GM19324 (cell line): ENCODE results near the gene ATG13.

Experiments
- ATAC-seq: cut with Tn5 transposase; IDR thresholded peaks from one replicate; pipeline ENCODE4 v1.9.1; 2021; ENCODE audit warnings: mild to moderate bottlenecking, moderate library complexity; ENCODE audit not compliant: unreplicated experiment, low FRiP score

ATG13 gene

DNA sequence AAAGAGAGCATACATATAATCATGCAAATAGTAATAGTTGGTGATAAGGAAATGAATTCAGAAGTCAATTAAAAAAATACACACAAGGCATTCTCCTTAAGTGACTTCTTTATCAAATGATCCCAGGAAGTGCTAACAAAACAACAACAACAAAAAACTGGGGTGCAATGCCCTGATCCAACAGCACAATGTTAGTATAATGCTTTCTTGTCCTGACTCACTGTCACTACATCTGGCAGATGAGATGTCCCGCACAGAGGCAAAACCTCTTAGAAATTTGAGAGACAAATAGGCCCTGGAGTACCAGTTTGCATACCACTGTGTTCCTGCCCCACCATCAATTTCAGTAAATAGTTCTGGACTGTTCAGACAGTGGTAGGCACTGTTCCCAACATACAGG is 12.6 kb upstream of the ATG13 start:
- no peak for ATAC-seq

- no peak for ATAC-seq
Observed at GRCh38 chr11:46607516-46607915, 9.8 kb upstream of the ATG13 start.

DNA sequence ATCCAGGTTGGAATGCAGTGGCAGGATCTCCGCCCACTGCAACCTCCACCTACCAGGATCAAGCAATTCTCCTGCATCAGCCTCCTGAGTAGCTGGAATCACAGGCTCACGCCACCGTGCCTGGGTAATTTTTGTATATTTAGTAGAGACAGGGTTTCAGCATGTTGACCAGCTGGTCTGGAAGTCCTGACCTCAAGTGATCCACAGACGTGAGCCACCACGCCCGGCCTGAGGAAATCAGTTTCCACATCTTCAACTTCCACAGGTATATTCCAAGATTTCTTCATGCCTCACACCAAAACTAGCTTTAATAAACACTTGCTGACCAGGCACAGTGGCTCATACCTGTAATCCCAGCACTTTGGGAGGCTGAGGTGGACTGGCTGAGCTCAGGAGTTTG is 8.0 kb upstream of the ATG13 start:
- ATAC-seq, result no peak

GRCh38 chr11:46611526-46612304 is 5.6 kb upstream of the ATG13 start:
- ATAC-seq, result no peak

DNA sequence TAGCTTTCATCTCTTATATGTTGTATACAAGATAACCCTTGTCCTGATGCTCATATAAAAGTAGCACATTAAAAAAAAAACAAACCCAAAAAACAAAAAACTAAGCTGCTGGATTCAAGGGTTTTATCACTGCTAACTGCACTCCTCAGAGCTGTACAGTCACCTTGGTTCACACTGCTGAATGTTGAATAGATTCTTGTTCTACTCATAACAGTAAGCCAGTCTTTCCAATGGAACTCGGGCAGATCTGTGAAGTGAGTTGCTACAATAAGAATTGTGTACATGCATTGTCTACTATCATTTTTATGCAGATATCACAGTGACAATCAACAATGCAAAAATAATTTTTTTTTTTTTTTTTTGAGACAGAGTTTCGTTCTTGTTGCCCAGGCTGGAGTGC is 5.0 kb upstream of the ATG13 start:
- ATAC-seq, result no peak

DNA sequence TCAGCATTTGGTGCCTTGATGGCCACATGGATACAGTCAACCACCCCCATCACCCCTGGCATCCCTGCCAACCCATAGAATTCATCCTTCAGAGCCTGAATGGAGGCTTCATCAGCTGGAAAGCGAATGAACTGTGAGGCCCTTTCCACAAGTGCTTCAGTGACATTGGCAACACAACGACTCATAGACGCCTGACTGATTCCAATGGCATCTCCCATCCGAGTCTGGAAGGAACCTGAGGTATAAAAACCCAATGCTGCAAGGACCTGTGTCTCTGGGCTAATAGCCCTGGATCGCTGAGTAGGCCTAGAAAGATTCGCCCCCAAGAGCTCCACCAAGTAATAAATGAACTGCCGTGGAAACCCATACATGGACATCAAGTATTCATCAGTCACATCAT is 1.6 kb upstream of the ATG13 start:
- ATAC-seq, result no peak

DNA sequence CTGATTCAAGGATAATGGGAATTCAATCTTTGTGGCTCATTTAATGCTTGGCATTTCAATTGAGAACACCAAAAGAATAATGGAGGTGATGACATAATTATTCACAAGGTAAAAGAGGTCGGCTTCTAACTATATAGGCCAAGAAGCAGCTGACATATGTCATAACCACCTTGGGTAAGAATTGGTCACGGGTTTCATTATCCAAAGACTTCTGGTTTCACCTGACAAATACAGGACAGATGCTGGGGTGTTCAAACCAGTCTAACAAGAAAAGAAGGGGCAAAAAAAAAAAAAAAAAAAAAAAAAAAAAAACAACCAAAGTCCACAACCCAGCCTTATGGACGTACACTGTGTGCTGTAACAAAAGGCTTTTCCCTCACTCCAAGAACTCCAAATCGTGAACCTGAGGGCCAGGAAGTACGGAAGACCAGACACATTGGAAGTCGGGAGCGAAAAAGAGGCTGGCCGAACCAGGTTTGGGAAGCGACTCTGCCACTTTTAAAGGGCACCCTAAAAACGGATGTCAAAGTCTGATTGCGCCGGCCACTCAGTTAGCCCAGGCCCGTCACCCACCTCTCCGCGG is 711 bp upstream of the ATG13 start:
- ATAC-seq, result no peak

- ATAC-seq, result no peak
Observed at GRCh38 chr11:46617972-46618314, 590 bp downstream of the ATG13 start.

DNA sequence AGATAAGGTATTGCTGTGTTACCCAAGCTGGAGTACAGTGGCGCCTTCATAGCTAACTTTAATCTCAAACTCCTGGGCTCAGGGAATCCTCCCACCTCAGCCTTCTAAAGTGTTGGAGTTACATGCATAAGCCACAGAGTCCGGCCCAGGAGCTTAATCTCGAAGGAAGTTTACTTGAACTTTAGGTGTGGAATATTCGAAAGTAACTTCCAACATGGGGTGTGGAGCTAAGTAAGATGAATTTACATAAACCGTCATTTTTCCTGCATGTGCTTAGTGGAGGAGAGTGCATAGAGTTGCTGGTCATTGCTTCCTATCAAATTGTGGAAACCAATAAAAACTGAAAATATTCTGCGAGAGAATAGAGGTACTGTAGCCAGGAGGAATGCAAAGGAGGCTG is 1.5 kb downstream of the ATG13 start:
- ATAC-seq, result no peak

- ATAC-seq, result no peak
Observed at GRCh38 chr11:46625406-46625805, 8.1 kb downstream of the ATG13 start.

- ATAC-seq, result no peak
Observed at GRCh38 chr11:46628961-46629360, 11.6 kb downstream of the ATG13 start.

DNA sequence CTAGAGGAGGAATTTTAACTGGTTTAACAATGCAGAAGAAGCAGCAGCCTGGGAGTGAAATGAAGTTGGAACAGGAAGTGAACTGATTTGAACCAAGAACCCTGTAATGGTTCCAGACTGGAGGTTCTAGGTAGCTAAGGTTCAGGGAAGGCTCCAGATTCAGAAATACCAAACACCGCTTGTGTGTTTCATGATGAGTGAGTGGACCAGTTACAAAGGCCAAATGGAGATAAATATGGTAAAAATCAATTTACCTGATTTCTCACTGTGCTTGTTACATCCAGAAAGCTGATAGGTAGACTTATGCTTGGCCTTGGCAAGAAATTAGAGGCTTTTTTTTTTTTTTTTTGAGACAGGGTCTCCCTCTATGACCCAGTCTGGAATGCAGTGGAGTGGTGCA is 12.9 kb downstream of the ATG13 start:
- no peak for ATAC-seq

DNA sequence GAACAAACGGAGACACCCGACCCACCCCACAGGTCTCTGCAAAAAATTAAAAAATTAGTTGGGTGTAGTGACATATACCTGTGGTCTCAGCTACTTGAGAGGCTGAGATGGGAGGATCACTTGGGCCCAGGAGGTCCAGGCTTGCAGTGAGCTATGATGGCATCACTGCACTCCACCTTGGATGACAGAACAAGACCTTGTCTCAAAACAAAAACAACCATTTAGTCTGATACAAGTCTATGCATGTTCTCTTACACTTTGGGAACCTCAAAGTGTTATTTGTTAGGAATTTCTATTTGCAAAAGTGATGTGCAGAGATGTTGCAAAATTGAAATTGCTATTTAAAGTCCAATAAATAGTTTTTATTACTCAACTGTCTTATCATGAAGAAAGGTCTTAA is 14.3 kb downstream of the ATG13 start:
- no peak for ATAC-seq

DNA sequence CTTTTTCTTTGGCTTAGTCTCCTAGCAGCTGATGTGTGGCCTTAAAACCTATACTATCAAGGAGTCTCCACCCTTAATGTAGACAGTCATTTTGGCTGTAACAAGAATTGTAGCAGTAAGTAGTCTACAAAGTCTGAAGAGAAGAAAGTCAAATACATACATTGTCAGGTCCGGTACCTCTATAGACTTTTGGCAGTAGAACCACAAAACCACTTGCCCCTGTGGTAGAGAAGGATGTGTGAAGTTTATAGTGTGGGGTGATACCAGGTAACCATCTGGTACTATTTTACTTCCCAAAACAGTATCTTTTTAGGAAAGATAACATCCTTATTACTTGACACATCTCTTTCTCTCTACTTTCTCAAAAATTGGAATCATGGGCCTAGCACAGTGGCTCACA is 15.1 kb downstream of the ATG13 start:
- ATAC-seq, result no peak

DNA sequence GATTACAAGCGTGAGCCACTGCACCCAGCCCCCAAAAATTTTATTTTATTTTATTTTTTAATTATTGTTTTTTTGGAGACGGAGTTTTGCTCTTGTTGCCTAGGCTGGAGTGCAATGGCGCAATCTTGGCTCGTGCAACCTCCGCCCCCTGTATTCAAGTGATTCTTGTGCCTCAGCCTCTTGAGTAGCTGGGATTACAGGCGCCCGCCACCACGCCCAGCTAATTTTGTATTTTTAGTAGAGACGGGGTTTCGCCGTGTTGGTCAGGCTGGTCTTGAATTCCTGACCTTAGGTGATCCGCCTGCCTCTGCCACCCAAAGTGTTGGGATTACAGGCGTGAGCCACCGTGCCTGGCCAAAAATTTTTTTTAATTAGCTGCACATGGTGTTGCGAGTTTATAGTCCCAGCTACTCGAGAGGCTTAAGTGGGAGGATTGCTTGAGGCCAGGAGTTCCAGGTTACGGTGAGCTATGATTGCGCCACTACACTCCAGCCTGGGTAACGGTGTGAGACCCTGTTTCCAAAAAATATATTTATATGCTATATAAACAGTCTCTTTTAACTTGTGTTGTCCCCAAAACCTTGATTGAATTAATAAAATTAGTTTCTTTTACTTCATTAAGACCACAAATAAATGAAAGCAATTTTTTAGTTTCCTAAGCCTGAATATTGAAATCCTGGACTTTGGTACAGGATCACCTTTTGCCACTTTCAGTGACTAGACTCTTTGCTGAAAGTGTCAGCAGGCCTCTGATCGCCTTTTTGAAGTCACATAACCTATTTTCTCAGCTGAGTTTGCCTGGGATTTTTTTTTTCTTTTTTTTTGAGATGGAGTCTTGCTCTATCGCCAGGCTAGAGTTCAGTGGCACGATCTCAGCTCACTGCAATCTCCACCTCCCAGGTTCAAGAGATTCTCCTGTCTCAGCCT is 16.2 kb downstream of the ATG13 start:
- no peak for ATAC-seq

- no peak for ATAC-seq
Observed at GRCh38 chr11:46635557-46636139, 18.3 kb downstream of the ATG13 start.

- no peak for ATAC-seq
Observed at GRCh38 chr11:46637546-46637945, 20.2 kb downstream of the ATG13 start.

DNA sequence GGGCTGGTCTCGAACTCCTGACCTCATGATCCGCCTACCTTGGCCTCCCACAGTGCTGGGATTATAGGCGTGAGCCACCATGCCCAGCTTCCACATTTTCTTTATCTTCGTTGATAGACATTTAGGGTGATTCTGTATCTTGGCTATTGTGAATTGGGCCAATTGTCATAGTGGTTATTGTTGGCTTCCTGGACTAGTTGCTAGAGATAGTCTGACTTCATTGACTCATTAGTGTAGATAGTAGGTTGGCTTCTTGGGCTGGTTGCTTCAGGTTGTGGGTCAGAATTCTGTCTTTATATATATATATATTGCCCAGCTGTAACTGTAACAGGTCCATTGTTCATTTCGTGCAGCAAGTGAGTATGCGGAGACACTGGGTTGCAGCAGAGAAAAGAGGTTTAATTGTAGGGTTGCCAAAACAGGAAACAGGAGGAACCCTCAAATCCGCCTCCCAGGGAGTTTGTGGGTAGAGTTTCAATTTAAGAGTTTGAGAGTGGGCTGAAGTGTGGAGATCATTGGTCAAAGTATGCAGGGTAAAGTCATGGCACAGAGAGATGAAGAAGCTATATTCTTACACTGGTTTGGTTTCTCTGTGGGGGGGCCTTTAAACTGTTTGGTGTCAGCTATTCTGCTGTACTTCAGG is 22.0 kb downstream of the ATG13 start:
- no peak for ATAC-seq

- no peak for ATAC-seq
Observed at GRCh38 chr11:46640036-46640788, 22.9 kb downstream of the ATG13 start.

DNA sequence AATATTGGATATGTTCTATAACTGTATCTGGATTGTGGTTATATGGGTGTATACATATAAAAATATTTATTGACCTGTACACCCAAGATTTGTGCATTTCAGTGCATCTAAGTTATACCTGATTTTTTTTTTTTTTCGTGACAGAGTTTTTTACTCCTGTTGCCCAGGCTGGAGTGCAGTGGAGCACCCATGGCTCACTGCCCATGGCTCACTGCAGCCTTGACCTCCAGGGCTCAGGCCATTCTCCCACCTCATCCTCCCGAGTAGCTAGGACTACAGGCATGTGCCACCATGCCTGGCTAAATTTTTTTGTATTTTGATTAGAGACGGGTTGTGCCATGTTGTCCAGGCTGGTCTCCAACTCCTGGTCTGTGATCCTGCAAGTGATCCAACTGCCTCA is 24.3 kb downstream of the ATG13 start:
- ATAC-seq, result no peak
